Tibial artery (tissue), 4 donors: ENCODE data around the gene GPR142.
A peak's percentile ranks its signal among the peaks of the same experiment; 100 is the strongest.

ENCODE experiments used
- DNase-seq, 2 donors: peaks; one replicate each; pipeline ENCODE4 v3.0.0-alpha.2; 2019
- H3K27ac ChIP-seq, 2 donors: fragments of 200-600 bp; sonication (generic) in 1 of 2; 1 replicate in 1 of 2; 2 replicates in 1 of 2; pipeline ENCODE4 v1.5.1; 2018 to 2019; ENCODE audit warnings: mild to moderate bottlenecking in 1 of 2
- H3K27me3 ChIP-seq, 2 donors: fragments of 200-600 bp; sonication (generic) in 1 of 2; one replicate each; pipeline versions ENCODE4 v1.5.1 to v1.6.0; 2016 to 2019
- H3K36me3 ChIP-seq, 3 donors: fragments of 200-600 bp; sonication (generic) in 2 of 3; one replicate each; pipeline ENCODE4 v1.5.1; 2016 to 2019; ENCODE audit warnings: mild to moderate bottlenecking in 2 of 3
- H3K4me1 ChIP-seq, 4 donors: fragments of 200-600 bp; sonication (generic) in 2 of 4; 1 replicate in 3 of 4; 2 replicates in 1 of 4; pipeline ENCODE4 v1.5.1; 2016 to 2019
- H3K4me3 ChIP-seq, 2 donors: fragments of 200-600 bp; sonication (generic) in 1 of 2; 1 replicate in 1 of 2; 2 replicates in 1 of 2; pipeline ENCODE4 v1.5.1; 2018 to 2019; ENCODE audit warnings: mild to moderate bottlenecking in 2 of 2
- H3K9me3 ChIP-seq, 3 donors: fragments of 200-600 bp; sonication (generic) in 1 of 3; one replicate each; pipeline ENCODE4 v1.5.1; 2016 to 2019
- intact Hi-C: fragments of 100-400 bp; cut with DNase I; formaldehyde crosslinking; loops from one replicate; pipeline ENCODE4 v1.15.0; 2023; ENCODE audit warnings: low total_unique reads
- TF ChIP-seq, protein P1 (sequence below), 2 experiments: fragments of 200-600 bp in 1 of 2; fragments of 450-650 bp in 1 of 2; IDR thresholded peaks; one replicate each; pipeline ENCODE4 v1.5.1; 2017 to 2019; ENCODE audit warnings: antibody characterized with exemption in 2 of 2, mild to moderate bottlenecking in 1 of 2, moderate library complexity in 1 of 2

Gene GPR142

GRCh38 chr17:74374858-74375257, 7.6 kb downstream of the GPR142 start:
- Histone ChIP-seq H3K4me1 (peaks cover 0 to 12% (median 8%) of the 10 kb centered on the region in 4 donors), H3K27ac (no peak overlapping the region), H3K9me3 (no peaks in the 10 kb centered on the region), H3K36me3 (no peaks in the 10 kb centered on the region), H3K4me3 (no peak overlapping the region), H3K27me3 (peaks cover 0 to 12% of the 10 kb centered on the region in 2 donors)
- intact Hi-C loops, result no loop called here
- TF ChIP-seq, protein P1, sequence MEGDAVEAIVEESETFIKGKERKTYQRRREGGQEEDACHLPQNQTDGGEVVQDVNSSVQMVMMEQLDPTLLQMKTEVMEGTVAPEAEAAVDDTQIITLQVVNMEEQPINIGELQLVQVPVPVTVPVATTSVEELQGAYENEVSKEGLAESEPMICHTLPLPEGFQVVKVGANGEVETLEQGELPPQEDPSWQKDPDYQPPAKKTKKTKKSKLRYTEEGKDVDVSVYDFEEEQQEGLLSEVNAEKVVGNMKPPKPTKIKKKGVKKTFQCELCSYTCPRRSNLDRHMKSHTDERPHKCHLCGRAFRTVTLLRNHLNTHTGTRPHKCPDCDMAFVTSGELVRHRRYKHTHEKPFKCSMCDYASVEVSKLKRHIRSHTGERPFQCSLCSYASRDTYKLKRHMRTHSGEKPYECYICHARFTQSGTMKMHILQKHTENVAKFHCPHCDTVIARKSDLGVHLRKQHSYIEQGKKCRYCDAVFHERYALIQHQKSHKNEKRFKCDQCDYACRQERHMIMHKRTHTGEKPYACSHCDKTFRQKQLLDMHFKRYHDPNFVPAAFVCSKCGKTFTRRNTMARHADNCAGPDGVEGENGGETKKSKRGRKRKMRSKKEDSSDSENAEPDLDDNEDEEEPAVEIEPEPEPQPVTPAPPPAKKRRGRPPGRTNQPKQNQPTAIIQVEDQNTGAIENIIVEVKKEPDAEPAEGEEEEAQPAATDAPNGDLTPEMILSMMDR (IDR thresholded peaks at IDR 0.05), result no peak
- no peak for DNase-seq

DNA sequence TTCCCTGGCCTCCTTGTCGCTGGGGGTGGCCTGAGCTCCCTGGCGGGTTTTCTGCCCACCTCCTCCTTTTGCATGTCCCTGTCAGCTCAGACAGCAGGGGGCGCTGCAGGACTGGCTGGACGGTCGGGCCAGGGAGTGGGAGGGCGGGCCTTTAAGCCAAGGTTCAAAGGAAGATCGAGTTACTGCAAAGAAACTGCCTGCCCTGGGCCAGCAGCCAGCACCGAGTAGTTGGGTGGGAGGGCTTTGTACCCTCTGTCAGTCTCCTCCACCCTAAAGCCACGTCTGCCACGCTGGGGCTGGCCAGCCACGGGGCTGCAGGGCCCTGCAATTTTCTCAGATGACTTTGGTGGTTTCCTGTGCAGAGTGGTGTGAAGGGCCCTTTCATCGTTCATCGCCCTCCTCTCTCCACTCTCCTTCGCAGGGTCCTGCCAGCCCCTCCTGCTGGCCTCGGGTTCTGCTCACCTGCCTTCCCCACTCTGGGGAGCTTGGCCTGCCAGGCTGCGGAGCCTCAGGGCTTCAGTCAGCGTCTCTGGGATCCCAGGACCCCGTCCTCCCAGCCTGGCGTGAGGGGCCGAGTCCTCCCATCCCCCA, 12.3 kb downstream of the GPR142 start:
- intact Hi-C loops, result loop anchor here (1.0 to 5.0 kb wide), 2 partner anchors 48 to 79 kb away; no protein-coding TSS in a partner anchor

GRCh38 chr17:74380086-74380958, 13.0 kb downstream of the GPR142 start:
- H3K4me1 ChIP-seq, result peaks cover 0 to 25% (median 22%) of the 10 kb centered on the region in 4 donors
- no peaks in the 10 kb centered on the region for H3K9me3 ChIP-seq
- H3K4me3 ChIP-seq, result peak overlapping the region; percentile 28 to 34
- H3K36me3 ChIP-seq, result no peaks in the 10 kb centered on the region
- H3K27ac ChIP-seq, result peak overlapping the region; percentile 72 to 76
- DNase-seq, result peak; percentile 39 to 83
- H3K27me3 ChIP-seq, result no peaks in the 10 kb centered on the region
- intact Hi-C loops, result loop anchor here (5.0 kb wide), 1 partner anchor 47 kb away; no protein-coding TSS in a partner anchor
- TF ChIP-seq, protein P1 (IDR thresholded peaks at IDR 0.05), result no peak

More for the DNA sequence above, 12.3 kb downstream of the GPR142 start:
- TF ChIP-seq, protein P1 (IDR thresholded peaks at IDR 0.05), result peak; percentile 96 to 99
- Histone ChIP-seq H3K27me3 (no peaks in the 10 kb centered on the region), H3K4me1 (peaks cover 0 to 25% (median 22%) of the 10 kb centered on the region in 4 donors), H3K27ac (peak overlapping the region; percentile 72 to 76), H3K4me3 (peak overlapping the region; percentile 28 to 34), H3K9me3 (no peaks in the 10 kb centered on the region), H3K36me3 (no peaks in the 10 kb centered on the region)
- DNase-seq, result peak; percentile 93 to 94

- intact Hi-C loops, result loop anchor here (5.0 kb wide), 1 partner anchor 46 kb away; no protein-coding TSS in a partner anchor
- TF ChIP-seq, protein P1 (IDR thresholded peaks at IDR 0.05), result no peak
These were observed 13.9 kb downstream of the GPR142 start for GRCh38 chr17:74380959-74381808.

GRCh38 chr17:74383141-74383540, 15.8 kb downstream of the GPR142 start:
- DNase-seq, result no peak
- Histone ChIP-seq H3K4me1 (peaks cover 0 to 32% (median 25%) of the 10 kb centered on the region in 4 donors), H3K4me3 (no peak overlapping the region), H3K27me3 (no peaks in the 10 kb centered on the region), H3K36me3 (no peaks in the 10 kb centered on the region), H3K27ac (no peak overlapping the region), H3K9me3 (no peaks in the 10 kb centered on the region)
- TF ChIP-seq, protein P1 (IDR thresholded peaks at IDR 0.05), result no peak
- intact Hi-C loops, result loop anchor here (5.0 kb wide), 1 partner anchor 44 kb away; no protein-coding TSS in a partner anchor

More at GRCh38 chr17:74380959-74381808, 13.9 kb downstream of the GPR142 start:
- Histone ChIP-seq H3K4me1 (peaks cover 0 to 29% (median 23%) of the 10 kb centered on the region in 4 donors), H3K4me3 (no peak overlapping the region), H3K36me3 (no peaks in the 10 kb centered on the region), H3K9me3 (no peaks in the 10 kb centered on the region), H3K27ac (peak overlapping the region; percentile 72 to 76), H3K27me3 (no peaks in the 10 kb centered on the region)
- DNase-seq, result no peak
